Central memory CD4-positive, alpha-beta T cell (primary cell): Measurements from ENCODE around the gene TCF12.

Experiments used
- DNase-seq: peaks from one replicate; pipeline ENCODE4 v3.0.0; 2022

TCF12 gene

GRCh38 chr15:57224664-57225063 lies 306.2 kb downstream of the TCF12 start:
- no peak for DNase-seq

DNA sequence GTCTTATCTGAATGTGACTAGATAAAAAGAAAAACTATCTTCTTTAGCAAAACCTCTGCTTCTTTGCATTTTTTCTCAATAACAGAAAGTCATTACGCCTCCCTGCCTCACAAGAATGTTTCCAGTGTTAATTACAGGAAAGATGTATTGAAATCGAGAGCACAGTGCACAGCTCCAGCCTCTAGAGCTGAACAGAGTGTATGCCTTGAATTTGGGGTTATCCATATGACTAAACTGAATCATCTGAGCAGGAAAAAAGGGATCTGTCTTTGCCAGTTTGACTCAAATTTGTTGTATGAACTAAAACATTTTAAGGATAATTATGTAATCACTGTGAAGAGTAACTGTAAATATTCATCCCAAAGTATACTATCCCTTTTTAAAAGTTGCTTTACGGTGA lies 308.7 kb downstream of the TCF12 start:
- DNase-seq = no peak

GRCh38 chr15:57227899-57228298 lies 309.5 kb downstream of the TCF12 start:
- DNase-seq = no peak

DNA sequence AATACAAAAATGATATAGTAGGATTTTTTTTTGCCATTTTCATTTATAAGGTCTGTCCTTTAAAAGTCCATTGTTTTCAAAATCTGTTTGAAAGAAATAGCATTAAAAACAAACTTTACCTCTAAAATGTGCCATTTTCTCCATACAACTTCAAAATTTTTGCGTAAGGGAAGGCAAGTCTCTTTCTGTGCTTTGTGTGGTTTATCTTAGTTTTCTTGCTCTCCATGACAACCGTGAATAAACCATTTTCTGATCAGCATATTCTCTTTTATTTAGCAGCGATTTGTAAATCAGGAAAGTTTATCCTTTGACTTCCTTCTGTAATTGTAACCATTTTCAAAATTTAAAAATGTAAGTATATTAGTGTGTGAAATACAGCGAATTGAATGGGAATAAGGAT lies 310.0 kb downstream of the TCF12 start:
- no peak for DNase-seq

DNA sequence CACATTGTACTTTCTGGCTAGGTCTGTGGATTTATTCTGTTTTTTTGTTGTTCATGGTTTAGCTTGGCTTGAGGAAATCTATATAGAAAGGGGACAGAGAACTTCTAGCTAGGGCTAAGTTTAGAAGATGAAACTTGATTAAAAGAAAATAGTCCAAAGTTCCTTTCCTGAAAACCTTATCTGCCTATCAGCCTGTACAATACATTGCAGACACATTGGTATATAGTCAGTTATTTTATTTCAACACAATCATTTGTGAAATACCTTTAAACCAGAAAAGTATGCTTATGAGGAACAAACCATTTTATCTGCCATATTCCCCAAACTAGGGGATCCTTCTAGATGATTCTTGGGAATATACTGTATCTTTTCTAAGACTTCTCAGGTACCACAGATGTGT lies 310.6 kb downstream of the TCF12 start:
- no peak for DNase-seq

- no peak for DNase-seq
Observed at GRCh38 chr15:57231559-57231958, 313.1 kb downstream of the TCF12 start.

DNA sequence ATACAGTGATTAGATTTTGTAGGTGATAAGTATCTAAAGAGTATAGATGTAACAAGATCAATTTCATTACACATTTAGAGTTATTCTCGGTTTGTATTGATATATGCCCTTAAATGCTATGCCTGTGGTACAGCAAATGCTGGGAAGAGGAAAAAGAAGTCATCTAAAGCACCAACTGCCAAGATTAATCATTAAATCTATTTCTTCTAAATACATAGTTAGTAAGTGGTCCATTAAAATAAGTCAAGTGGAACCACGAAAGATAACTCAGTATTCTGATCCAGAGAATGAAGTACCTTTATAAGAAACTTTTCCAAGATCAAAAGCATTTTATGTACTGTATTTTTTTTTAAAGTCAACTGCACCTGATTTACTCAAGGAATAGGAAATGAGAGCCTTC lies 315.7 kb downstream of the TCF12 start:
- no peak for DNase-seq

DNA sequence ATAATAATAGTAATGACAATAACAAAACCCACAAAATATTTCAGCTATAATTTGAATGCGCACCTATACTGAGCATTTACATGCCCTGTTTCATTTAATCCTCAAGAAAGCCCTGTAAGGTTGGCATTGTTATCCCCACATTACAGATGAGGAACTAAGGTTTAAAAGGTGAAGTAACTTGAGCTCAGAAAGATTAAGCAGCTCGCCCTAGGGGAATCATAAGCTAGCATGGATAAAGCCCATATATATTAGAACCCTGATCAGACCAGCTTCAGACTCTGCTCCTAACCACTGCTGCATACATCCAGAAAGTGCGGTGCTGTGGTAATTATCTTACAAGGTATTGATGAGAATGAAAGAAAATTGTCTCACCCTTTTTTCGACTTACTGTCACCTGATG lies 316.7 kb downstream of the TCF12 start:
- no peak for DNase-seq

GRCh38 chr15:57235873-57236272 lies 317.4 kb downstream of the TCF12 start:
- DNase-seq = no peak

GRCh38 chr15:57236561-57237300 lies 318.3 kb downstream of the TCF12 start:
- no peak for DNase-seq

DNA sequence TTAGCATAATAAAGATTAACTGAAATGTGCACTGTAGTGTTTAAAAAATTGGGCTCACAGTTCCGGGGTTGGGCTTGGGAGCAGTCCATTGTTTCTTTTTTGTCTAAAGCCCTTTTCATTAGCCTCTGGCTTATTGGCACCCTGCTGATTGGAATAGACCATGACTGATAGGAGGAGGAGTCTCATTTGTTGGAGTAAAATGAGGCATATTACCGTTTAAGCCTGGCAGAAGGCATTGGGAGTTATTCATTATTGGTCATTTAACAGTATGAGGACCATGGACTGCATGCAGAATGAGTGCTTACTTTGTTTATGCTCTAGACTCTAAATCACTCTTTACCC lies 318.8 kb downstream of the TCF12 start:
- no peak for DNase-seq

- no peak for DNase-seq
Observed at GRCh38 chr15:57237676-57238075, 319.2 kb downstream of the TCF12 start.

DNA sequence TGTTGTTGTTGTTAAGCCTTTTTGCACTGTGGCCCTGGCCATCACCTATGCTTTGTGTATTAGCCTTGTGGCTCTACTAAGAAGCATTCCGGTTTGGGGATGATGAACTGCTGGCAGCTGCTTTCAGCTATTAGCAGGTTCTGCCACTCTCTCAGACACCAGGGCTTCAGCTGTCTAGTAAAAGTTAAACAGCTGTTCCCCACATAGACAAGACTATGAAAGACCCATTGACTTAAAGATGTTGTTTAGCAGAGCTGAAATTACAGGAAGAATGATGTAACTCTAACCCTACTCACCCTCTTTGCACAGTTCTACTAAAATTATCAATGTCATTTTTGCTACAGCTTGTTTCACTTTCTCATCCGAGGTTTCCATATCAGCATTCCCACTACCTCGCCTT lies 326.7 kb downstream of the TCF12 start:
- DNase-seq = no peak

- DNase-seq = no peak
Observed at GRCh38 chr15:57245714-57246113, 327.3 kb downstream of the TCF12 start.

GRCh38 chr15:57248074-57248473 lies 329.6 kb downstream of the TCF12 start:
- no peak for DNase-seq

DNA sequence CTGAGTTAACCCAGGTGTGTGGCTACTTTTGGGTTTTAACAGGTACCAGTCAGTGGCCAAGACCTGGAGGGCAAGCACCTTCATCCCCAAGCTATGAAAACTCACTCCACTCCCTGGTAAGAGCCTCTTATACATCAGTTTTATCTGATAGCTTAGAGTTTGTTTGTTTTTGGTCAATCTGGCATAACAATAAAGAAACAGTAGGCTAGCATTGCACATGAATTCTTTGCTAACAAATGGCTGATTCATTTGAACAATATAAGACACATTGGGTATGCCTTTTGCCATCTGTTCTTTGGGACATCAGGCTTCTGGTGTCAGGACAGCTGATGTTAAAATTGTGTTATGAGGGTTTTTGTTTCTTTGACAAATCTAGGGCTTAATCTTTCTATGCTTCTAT lies 332.9 kb downstream of the TCF12 start:
- no peak for DNase-seq

- no peak for DNase-seq
Observed at GRCh38 chr15:57251941-57252340, 333.5 kb downstream of the TCF12 start.

DNA sequence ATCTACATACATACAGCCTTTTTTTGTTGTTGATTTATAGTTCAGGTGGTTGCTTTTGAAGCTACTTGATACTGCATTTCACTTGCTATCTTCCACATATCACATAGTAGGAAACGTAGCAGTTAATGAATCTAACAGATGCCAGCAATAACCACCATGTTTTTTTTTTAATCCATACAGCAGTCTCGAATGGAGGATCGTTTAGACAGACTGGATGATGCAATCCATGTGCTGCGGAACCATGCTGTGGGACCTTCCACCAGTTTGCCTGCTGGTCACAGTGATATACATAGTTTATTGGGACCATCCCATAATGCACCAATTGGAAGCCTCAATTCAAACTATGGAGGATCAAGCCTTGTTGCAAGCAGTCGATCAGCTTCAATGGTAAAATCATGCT lies 334.6 kb downstream of the TCF12 start:
- DNase-seq = no peak

DNA sequence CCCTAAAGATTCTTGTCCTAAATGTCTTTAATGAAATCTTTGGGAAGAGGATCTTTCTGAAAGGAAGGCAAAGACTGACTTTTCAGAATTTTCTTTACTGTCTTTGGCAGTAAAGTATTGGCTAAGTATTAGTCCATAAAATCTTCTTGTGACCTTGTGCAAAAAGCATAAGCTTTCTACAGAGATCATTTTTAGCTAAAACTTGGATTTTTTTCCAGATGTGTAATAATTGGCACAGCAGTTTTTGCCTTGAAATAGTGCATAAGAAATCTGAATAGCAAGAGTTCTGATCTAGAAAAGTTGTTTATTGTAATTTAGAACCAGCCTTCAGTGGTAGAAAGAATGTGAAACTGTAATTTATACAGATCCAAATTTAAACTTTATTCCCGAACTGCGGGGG lies 335.1 kb downstream of the TCF12 start:
- DNase-seq = no peak

- DNase-seq = no peak
Observed at GRCh38 chr15:57255751-57256341, 337.4 kb downstream of the TCF12 start.

GRCh38 chr15:57256939-57257338 lies 338.5 kb downstream of the TCF12 start:
- DNase-seq = no peak

DNA sequence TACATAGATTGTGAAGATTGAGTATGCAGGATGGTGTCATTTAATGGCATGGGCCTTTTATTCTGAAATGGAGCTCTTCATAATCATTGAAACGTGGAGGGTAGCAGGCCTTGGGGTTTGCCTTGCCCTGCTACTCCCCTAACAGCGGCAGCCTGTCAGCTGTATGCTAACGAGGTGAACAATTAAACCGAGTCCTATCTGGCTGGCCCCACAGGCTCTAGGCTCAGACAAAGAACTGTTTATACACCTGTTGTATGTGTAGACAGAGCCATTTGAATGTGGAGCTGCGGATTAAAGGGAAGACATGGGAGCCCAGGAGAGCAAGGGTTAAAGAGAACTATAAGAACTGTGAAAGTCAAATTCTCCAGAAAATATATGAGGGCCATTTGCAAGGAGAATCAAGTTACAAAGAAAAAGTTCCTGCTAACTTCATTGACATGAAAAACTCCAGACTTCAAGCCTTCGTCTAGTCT lies 341.2 kb downstream of the TCF12 start:
- DNase-seq = no peak

DNA sequence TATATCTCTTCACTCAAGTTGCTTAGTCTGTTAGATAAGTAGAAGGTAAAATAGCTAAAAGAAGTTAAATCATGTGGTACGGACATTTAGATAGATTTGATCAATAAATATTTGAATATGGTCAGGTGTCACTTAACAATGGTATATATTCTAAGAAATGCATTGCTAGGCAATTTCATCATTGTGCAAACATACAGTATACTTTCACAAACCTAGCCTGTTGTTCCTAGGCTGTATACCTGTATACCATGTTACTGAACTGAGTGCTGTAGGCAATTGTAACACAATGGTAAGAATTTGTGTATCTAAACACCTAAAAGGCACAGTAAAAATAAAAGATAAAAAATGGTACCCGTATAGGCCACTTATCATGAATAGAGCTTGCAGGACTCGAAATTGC lies 345.1 kb downstream of the TCF12 start:
- no peak for DNase-seq

- DNase-seq = no peak
Observed at GRCh38 chr15:57272771-57273357, 354.4 kb downstream of the TCF12 start.

DNA sequence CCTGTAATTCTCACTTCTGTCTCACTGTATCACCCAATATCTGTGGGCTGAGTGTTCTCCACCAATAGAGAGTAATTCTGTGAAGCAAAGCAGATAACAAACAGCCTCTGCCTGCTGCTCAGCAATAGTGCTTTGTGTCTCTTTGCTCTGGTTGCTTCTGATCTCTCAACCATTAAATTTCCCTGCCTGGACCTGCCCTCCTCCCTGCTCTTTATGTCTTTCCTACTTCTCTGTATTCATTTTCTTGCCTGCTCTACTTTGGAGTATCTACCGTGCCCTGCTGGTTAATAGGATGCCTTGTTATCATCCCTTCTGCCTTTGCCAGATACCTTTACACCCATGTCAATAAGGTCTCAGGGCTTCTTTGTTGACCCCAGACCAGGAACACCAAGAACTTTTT lies 355.0 kb downstream of the TCF12 start:
- DNase-seq = no peak
